Raji (cell line): ENCODE data around the gene MRPL17.

Experiments used
- POLR2A ChIP-seq: IDR thresholded peaks from 2 replicates; pipeline ENCODE4 v1.6.1; 2011; ENCODE audit warnings: low read depth, low read length, control low read depth; ENCODE audit not compliant: insufficient read depth

The MRPL17 gene

GRCh38 chr11:6682936-6683861 lies at the start of gene MRPL17:
MRPL17 (minus strand) TSS chr11:6683340; CDS start chr11:6683296, 44 bp downstream.
- TF ChIP-seq POLR2A = peak; percentile 98

- no peak for TF ChIP-seq POLR2A
Observed at GRCh38 chr11:6727971-6728760, 45.0 kb upstream of the MRPL17 start.

- TF ChIP-seq POLR2A = no peak
Observed at GRCh38 chr11:6725386-6725896, 42.3 kb upstream of the MRPL17 start.

GRCh38 chr11:6724013-6724412 lies 40.9 kb upstream of the MRPL17 start:
- no peak for TF ChIP-seq POLR2A

GRCh38 chr11:6721343-6721742 lies 38.2 kb upstream of the MRPL17 start:
- no peak for TF ChIP-seq POLR2A

GRCh38 chr11:6719576-6719975 lies 36.4 kb upstream of the MRPL17 start:
- no peak for TF ChIP-seq POLR2A

- no peak for TF ChIP-seq POLR2A
Observed at GRCh38 chr11:6717426-6717825, 34.3 kb upstream of the MRPL17 start.

GRCh38 chr11:6708876-6709275 lies 25.7 kb upstream of the MRPL17 start:
- no peak for TF ChIP-seq POLR2A

GRCh38 chr11:6705905-6706535 lies 22.9 kb upstream of the MRPL17 start:
- TF ChIP-seq POLR2A = no peak

GRCh38 chr11:6703247-6704063 lies 20.3 kb upstream of the MRPL17 start:
- TF ChIP-seq POLR2A = no peak

- TF ChIP-seq POLR2A = no peak
Observed at GRCh38 chr11:6695377-6695776, 12.2 kb upstream of the MRPL17 start.

GRCh38 chr11:6694229-6694535 lies 11.0 kb upstream of the MRPL17 start:
- no peak for TF ChIP-seq POLR2A

GRCh38 chr11:6693342-6694228 lies 10.4 kb upstream of the MRPL17 start:
- TF ChIP-seq POLR2A = no peak

- no peak for TF ChIP-seq POLR2A
Observed at GRCh38 chr11:6692128-6692527, 9.0 kb upstream of the MRPL17 start.
